ENCODE data around the gene STPG3.

STPG3 gene

GRCh38 chr9:137217276-137218211 is 33.5 kb upstream of the STPG3 start:
- no peak for TF ChIP-seq CTCF (IDR thresholded peaks at IDR 0.05; ENCODE audit: low read depth, low read length, missing control alignments)
- H3K4me3 ChIP-seq (replicated peaks; ENCODE audit: low read depth, low read length) = no peak overlapping the region
- DNase-seq (ENCODE audit: extremely low read depth, low read depth) = no peak

- no peak for DNase-seq (ENCODE audit: extremely low read depth, low read depth)
- no peak overlapping the region for H3K4me3 ChIP-seq (replicated peaks; ENCODE audit: low read depth, low read length)
- TF ChIP-seq CTCF (IDR thresholded peaks at IDR 0.05; ENCODE audit: low read depth, low read length, missing control alignments) = no peak
Measured at GRCh38 chr9:137218212-137218753, 32.8 kb upstream of the STPG3 start.

GRCh38 chr9:137218754-137219271 is 32.3 kb upstream of the STPG3 start:
- TF ChIP-seq CTCF (IDR thresholded peaks at IDR 0.05; ENCODE audit: low read depth, low read length, missing control alignments) = no peak
- H3K4me3 ChIP-seq (replicated peaks; ENCODE audit: low read depth, low read length) = no peak overlapping the region
- DNase-seq (ENCODE audit: extremely low read depth, low read depth) = no peak

GRCh38 chr9:137219757-137220316 is 31.2 kb upstream of the STPG3 start:
- no peak overlapping the region for H3K4me3 ChIP-seq (replicated peaks; ENCODE audit: low read depth, low read length)
- TF ChIP-seq CTCF (IDR thresholded peaks at IDR 0.05; ENCODE audit: low read depth, low read length, missing control alignments) = no peak
- DNase-seq (ENCODE audit: extremely low read depth, low read depth) = no peak

- TF ChIP-seq CTCF (IDR thresholded peaks at IDR 0.05; ENCODE audit: low read depth, low read length, missing control alignments) = no peak
- DNase-seq (ENCODE audit: extremely low read depth, low read depth) = no peak
- H3K4me3 ChIP-seq (replicated peaks; ENCODE audit: low read depth, low read length) = no peak overlapping the region
Measured at GRCh38 chr9:137220317-137221094, 30.6 kb upstream of the STPG3 start.

GRCh38 chr9:137221095-137221505 is 30.0 kb upstream of the STPG3 start:
- no peak overlapping the region for H3K4me3 ChIP-seq (replicated peaks; ENCODE audit: low read depth, low read length)
- TF ChIP-seq CTCF (IDR thresholded peaks at IDR 0.05; ENCODE audit: low read depth, low read length, missing control alignments) = no peak
- no peak for DNase-seq (ENCODE audit: extremely low read depth, low read depth)

Measured in HFF-Myc (cell line).